Osteoblast (primary cell): Measurements from ENCODE around the gene SEPTIN10. TPM values are rescaled to one million over a fixed set of nuclear protein-coding genes. Genes with fewer than 3 reads are reported as not detected.

ENCODE experiments used
- DNase-seq: peaks from one replicate; pipeline ENCODE4 v3.0.0; 2011; ENCODE audit warnings: low spot score, mixed read lengths; ENCODE audit not compliant: insufficient read length; ENCODE audit errors: missing footprints
- H2AFZ ChIP-seq: 2 replicates; pipeline ENCODE4 v1.6.0; 2011; ENCODE audit warnings: mild to moderate bottlenecking, low read length
- H3K27ac ChIP-seq: 2 replicates; pipeline ENCODE4 v1.5.1; 2011; ENCODE audit warnings: mild to moderate bottlenecking, low read depth, low read length, moderate library complexity
- H3K27me3 ChIP-seq: 2 replicates; pipeline ENCODE4 v1.6.0; 2012; ENCODE audit warnings: mild to moderate bottlenecking, control low read depth, inconsistent platforms, low read length, moderate library complexity; ENCODE audit not compliant: insufficient read depth
- H3K36me3 ChIP-seq: 2 replicates; pipeline ENCODE4 v1.5.1; 2011; ENCODE audit warnings: mild to moderate bottlenecking, low read length, control low read depth, moderate library complexity; ENCODE audit not compliant: insufficient read depth
- H3K4me1 ChIP-seq: 2 replicates; pipeline ENCODE4 v1.5.1; 2011; ENCODE audit warnings: mild to moderate bottlenecking, low read length, control low read depth, moderate library complexity; ENCODE audit not compliant: insufficient read depth
- H3K4me2 ChIP-seq: 2 replicates; pipeline ENCODE4 v1.6.0; 2011; ENCODE audit warnings: mild to moderate bottlenecking, low read length; ENCODE audit not compliant: insufficient read depth
- H3K4me3 ChIP-seq: fragments of 200-600 bp; sonication (generic); 3 replicates; pipeline ENCODE4 v1.5.1; 2012; ENCODE audit warnings: mild to moderate bottlenecking, low read length, inconsistent platforms; ENCODE audit not compliant: insufficient read depth
- H3K79me2 ChIP-seq: 2 replicates; pipeline ENCODE4 v1.6.0; 2012; ENCODE audit warnings: mild to moderate bottlenecking, low read length, control low read depth, inconsistent platforms; ENCODE audit not compliant: insufficient read depth
- H3K9me3 ChIP-seq: 2 replicates; pipeline ENCODE4 v1.5.1; 2011; ENCODE audit warnings: low read depth, low read length, control low read depth
- H4K20me1 ChIP-seq: 2 replicates; pipeline ENCODE4 v1.6.0; 2012; ENCODE audit warnings: mild to moderate bottlenecking, low read length, control low read depth; ENCODE audit not compliant: insufficient read depth
- CTCF ChIP-seq: IDR thresholded peaks from 2 replicates; pipeline ENCODE4 v1.5.1; 2011; ENCODE audit warnings: mild to moderate bottlenecking, low read depth, low read length, moderate library complexity; ENCODE audit errors: extremely low read depth
- total RNA-seq: library from RNA; depleted of rRNA; stranded (reverse); fragments of >200 nt; gene quantifications from 2 replicates; pipeline ENCODE4 v1.2.3, GENCODE V29; 2012

Gene SEPTIN10
- total RNA-seq, 1 donor: 101 TPM

- Histone ChIP-seq H3K36me3 (peaks cover 11% of the 10 kb centered on the region), H3K9me3 (no peaks in the 10 kb centered on the region)
- DNase-seq: no peak
Measured at GRCh38 chr2:109554758-109555157, 59.0 kb downstream of the SEPTIN10 start.

GRCh38 chr2:109549016-109549590, 64.7 kb downstream of the SEPTIN10 start:
- H3K9me3 ChIP-seq: no peaks in the 10 kb centered on the region
- H2AFZ ChIP-seq: no peak overlapping the region
- no peak for DNase-seq
- peaks cover 2% of the 10 kb centered on the region for H3K4me1 ChIP-seq
- H3K79me2 ChIP-seq: no peaks in the 10 kb centered on the region
- no peaks in the 10 kb centered on the region for H4K20me1 ChIP-seq
- H3K4me2 ChIP-seq: no peak overlapping the region
- H3K27me3 ChIP-seq: no peaks in the 10 kb centered on the region
- H3K36me3 ChIP-seq: peaks cover 18% of the 10 kb centered on the region
- no peak overlapping the region for H3K27ac ChIP-seq
- no peak overlapping the region for H3K4me3 ChIP-seq
- TF ChIP-seq CTCF: no peak

More at GRCh38 chr2:109554758-109555157, 59.0 kb downstream of the SEPTIN10 start:
- no peak for TF ChIP-seq CTCF
- H3K27me3 ChIP-seq: no peaks in the 10 kb centered on the region
- H3K27ac ChIP-seq: no peak overlapping the region
- H2AFZ ChIP-seq: no peak overlapping the region
- H3K4me2 ChIP-seq: no peak overlapping the region
- no peaks in the 10 kb centered on the region for H4K20me1 ChIP-seq
- H3K4me3 ChIP-seq: no peak overlapping the region
- H3K4me1 ChIP-seq: no peaks in the 10 kb centered on the region
- H3K79me2 ChIP-seq: peaks cover 5% of the 10 kb centered on the region

GRCh38 chr2:109547280-109547679, 66.5 kb downstream of the SEPTIN10 start:
- Histone ChIP-seq H3K9me3 (no peaks in the 10 kb centered on the region), H3K79me2 (no peaks in the 10 kb centered on the region), H3K27me3 (no peaks in the 10 kb centered on the region), H3K4me3 (no peak overlapping the region), H3K36me3 (peaks cover 20% of the 10 kb centered on the region), H3K4me2 (no peak overlapping the region), H3K4me1 (peaks cover 2% of the 10 kb centered on the region), H3K27ac (no peak overlapping the region), H4K20me1 (no peaks in the 10 kb centered on the region), H2AFZ (no peak overlapping the region)
- TF ChIP-seq CTCF: peak; percentile 7
- DNase-seq: no peak

GRCh38 chr2:109545828-109546713, 67.7 kb downstream of the SEPTIN10 start:
- no peak overlapping the region for H3K27ac ChIP-seq
- DNase-seq: peak; percentile 54

More at GRCh38 chr2:109545828-109546713, 67.7 kb downstream of the SEPTIN10 start:
- Histone ChIP-seq H4K20me1 (no peaks in the 10 kb centered on the region), H2AFZ (no peak overlapping the region), H3K4me1 (peaks cover 2% of the 10 kb centered on the region), H3K79me2 (no peaks in the 10 kb centered on the region), H3K36me3 (peaks cover 19% of the 10 kb centered on the region), H3K9me3 (no peaks in the 10 kb centered on the region), H3K4me3 (no peak overlapping the region), H3K27me3 (no peaks in the 10 kb centered on the region), H3K4me2 (no peak overlapping the region)
- TF ChIP-seq CTCF: peak; percentile 98
